Hair follicular keratinocyte (primary cell): Measurements from ENCODE around the gene GALNT2. TPM values are rescaled to one million over a fixed set of nuclear protein-coding genes. Genes with fewer than 3 reads are reported as not detected.

ENCODE experiments used
- total RNA-seq: library from RNA; depleted of rRNA; stranded (reverse); fragments of >200 nt; gene quantifications from 2 replicates; pipeline ENCODE4 v1.2.3, GENCODE V29; 2015

GALNT2 gene
- total RNA-seq: 82.5 and 94.3 TPM in 2 replicates

GRCh38 chr1:230066466-230067404 is at the start of gene GALNT2:
Gene GALNT2 (plus strand): TSS chr1:230067238. CDS start chr1:230067281, 43 bp downstream.

